ENCODE measurements around the gene MAP2K3. TPM values are rescaled to one million over a fixed set of nuclear protein-coding genes. Genes with fewer than 3 reads are reported as not detected.

Gene MAP2K3
- total and polyA plus RNA-seq, 8 donors: 22.6 to 101 (median 40.9) TPM

DNA sequence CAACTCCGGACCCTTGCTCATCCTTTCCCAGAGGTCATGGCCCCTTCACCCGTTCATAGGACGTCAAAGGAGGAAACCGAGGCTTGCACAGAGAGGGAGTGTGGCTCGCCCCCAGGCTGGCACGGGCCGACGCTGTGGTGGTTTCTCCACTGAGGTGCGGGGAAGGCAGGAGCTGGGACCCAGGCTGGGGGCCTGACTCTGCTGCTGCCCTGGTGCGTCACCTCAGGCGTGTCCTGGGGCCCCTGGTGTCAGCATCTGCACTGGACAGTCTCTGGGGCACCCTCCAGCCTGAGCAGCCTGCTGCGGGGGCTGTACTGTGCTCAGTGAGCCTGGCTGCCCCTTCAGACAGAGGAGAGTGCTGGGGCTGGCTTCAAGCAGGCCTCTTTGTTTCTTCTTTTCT, 7.4 kb downstream of the MAP2K3 start:
- no peak overlapping the region for H3K4me3 ChIP-seq
- no peaks in the 10 kb centered on the region for H3K27me3 ChIP-seq
- H3K9me3 ChIP-seq: peaks cover 0 to 5% (median 0%) of the 10 kb centered on the region in 4 donors
- 61 to 71% (median 64%) methylated on average over 12 of the region's 12 CpGs for WGBS, 5 donors
- peak overlapping the region in 1 of 5 donors; percentile 3 for H3K27ac ChIP-seq
- H3K4me1 ChIP-seq: peaks cover 56 to 92% (median 85%) of the 10 kb centered on the region in 4 donors
- DNase-seq: peak in 1 of 2 donors; percentile 3
- intact Hi-C loops (cut with DNase I; ENCODE audit: low total_unique reads): no loop called here
- TF ChIP-seq, protein P1, sequence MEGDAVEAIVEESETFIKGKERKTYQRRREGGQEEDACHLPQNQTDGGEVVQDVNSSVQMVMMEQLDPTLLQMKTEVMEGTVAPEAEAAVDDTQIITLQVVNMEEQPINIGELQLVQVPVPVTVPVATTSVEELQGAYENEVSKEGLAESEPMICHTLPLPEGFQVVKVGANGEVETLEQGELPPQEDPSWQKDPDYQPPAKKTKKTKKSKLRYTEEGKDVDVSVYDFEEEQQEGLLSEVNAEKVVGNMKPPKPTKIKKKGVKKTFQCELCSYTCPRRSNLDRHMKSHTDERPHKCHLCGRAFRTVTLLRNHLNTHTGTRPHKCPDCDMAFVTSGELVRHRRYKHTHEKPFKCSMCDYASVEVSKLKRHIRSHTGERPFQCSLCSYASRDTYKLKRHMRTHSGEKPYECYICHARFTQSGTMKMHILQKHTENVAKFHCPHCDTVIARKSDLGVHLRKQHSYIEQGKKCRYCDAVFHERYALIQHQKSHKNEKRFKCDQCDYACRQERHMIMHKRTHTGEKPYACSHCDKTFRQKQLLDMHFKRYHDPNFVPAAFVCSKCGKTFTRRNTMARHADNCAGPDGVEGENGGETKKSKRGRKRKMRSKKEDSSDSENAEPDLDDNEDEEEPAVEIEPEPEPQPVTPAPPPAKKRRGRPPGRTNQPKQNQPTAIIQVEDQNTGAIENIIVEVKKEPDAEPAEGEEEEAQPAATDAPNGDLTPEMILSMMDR (IDR thresholded peaks at IDR 0.05): no peak
- no peak for TF ChIP-seq POLR2AphosphoS5 (IDR thresholded peaks at IDR 0.05)
- no peak for TF ChIP-seq POLR2A (IDR thresholded peaks at IDR 0.05)
- no peak for TF ChIP-seq EP300 (IDR thresholded peaks at IDR 0.05)
- peaks cover 0 to 26% (median 15%) of the 10 kb centered on the region in 4 donors for H3K36me3 ChIP-seq

GRCh38 chr17:21292867-21293830, 8.6 kb downstream of the MAP2K3 start:
- H3K27me3 ChIP-seq: no peaks in the 10 kb centered on the region
- H3K36me3 ChIP-seq: peaks cover 3 to 33% (median 16%) of the 10 kb centered on the region in 4 donors
- no peak overlapping the region for H3K4me3 ChIP-seq
- peaks cover 0 to 5% (median 0%) of the 10 kb centered on the region in 4 donors for H3K9me3 ChIP-seq
- DNase-seq: peak in 1 of 2 donors; percentile 3
- WGBS, 5 donors: 74 to 80% (median 76%) methylated on average over 20 of the region's 20 CpGs
- peak overlapping the region in 1 of 5 donors; percentile 36 for H3K27ac ChIP-seq
- intact Hi-C loops (cut with DNase I; ENCODE audit: low total_unique reads): no loop called here
- peaks cover 46 to 89% (median 78%) of the 10 kb centered on the region in 4 donors for H3K4me1 ChIP-seq
- TF ChIP-seq POLR2AphosphoS5 (IDR thresholded peaks at IDR 0.05) (no peak), EP300 (IDR thresholded peaks at IDR 0.05) (no peak), POLR2A (IDR thresholded peaks at IDR 0.05) (no peak)
- TF ChIP-seq, protein P1 (IDR thresholded peaks at IDR 0.05): no peak

GRCh38 chr17:21293831-21294210, 9.3 kb downstream of the MAP2K3 start:
- Histone ChIP-seq H3K4me1 (peaks cover 39 to 82% (median 72%) of the 10 kb centered on the region in 4 donors), H3K4me3 (no peak overlapping the region), H3K27me3 (no peaks in the 10 kb centered on the region), H3K27ac (peak overlapping the region in 1 of 5 donors; percentile 36), H3K9me3 (peaks cover 0 to 5% (median 0%) of the 10 kb centered on the region in 4 donors), H3K36me3 (peaks cover 8 to 40% (median 23%) of the 10 kb centered on the region in 4 donors)
- intact Hi-C loops (cut with DNase I; ENCODE audit: low total_unique reads): no loop called here
- peak in 1 of 2 donors; percentile 3 for DNase-seq
- TF ChIP-seq, protein P1 (IDR thresholded peaks at IDR 0.05): no peak
- no peak for TF ChIP-seq POLR2A (IDR thresholded peaks at IDR 0.05)
- no peak for TF ChIP-seq EP300 (IDR thresholded peaks at IDR 0.05)
- TF ChIP-seq POLR2AphosphoS5 (IDR thresholded peaks at IDR 0.05): no peak
- WGBS, 5 donors: 53 to 68% (median 65%) methylated on average over 10 of the region's 10 CpGs

GRCh38 chr17:21294321-21295035, 10.0 kb downstream of the MAP2K3 start:
- intact Hi-C loops (cut with DNase I; ENCODE audit: low total_unique reads): no loop called here
- peaks cover 15 to 47% (median 29%) of the 10 kb centered on the region in 4 donors for H3K36me3 ChIP-seq
- WGBS, 5 donors: 52 to 62% (median 56%) methylated on average over 12 of the region's 12 CpGs
- peak in 1 of 2 donors; percentile 28 for DNase-seq
- TF ChIP-seq POLR2AphosphoS5 (IDR thresholded peaks at IDR 0.05) (no peak), EP300 (IDR thresholded peaks at IDR 0.05) (no peak), POLR2A (IDR thresholded peaks at IDR 0.05) (no peak)
- TF ChIP-seq, protein P1 (IDR thresholded peaks at IDR 0.05): no peak
- peaks cover 32 to 75% (median 65%) of the 10 kb centered on the region in 4 donors for H3K4me1 ChIP-seq
- H3K4me3 ChIP-seq: no peak overlapping the region
- no peaks in the 10 kb centered on the region for H3K27me3 ChIP-seq
- peaks cover 0 to 5% (median 0%) of the 10 kb centered on the region in 4 donors for H3K9me3 ChIP-seq
- peak overlapping the region in 4 of 5 donors; percentile 1 to 61 (median 22) for H3K27ac ChIP-seq

Data from stomach (tissue), 9 donors.